HEK293 (cell line): Measurements from ENCODE around the gene TP63.
"Not testable (repeated sequence)": the region's sequence is repeated elsewhere in the genome, so short reads cannot be mapped to it uniquely, and the experiment has no call there.

Experiments used
- CTCF ChIA-PET: fragments of 350-600 bp; formaldehyde crosslinking; extraction: SDS; loops from one replicate; lab custom pipeline; 2021; ENCODE audit warnings: antibody characterized with exemption; lab: Yijun Ruan, JAX
- POLR2A ChIA-PET: fragments of 300-600 bp; formaldehyde crosslinking; extraction: SDS; loops from one replicate; lab custom pipeline; 2020; ENCODE audit warnings: antibody characterized with exemption, inconsistent platforms; lab: Yijun Ruan, JAX
- H3K27ac ChIP-seq: fragments of 200-500 bp; sonication (Bioruptor generic); 2 replicates; pipeline ENCODE4 v1.5.1; 2014; ENCODE audit warnings: low read depth, low read length, control low read depth, inconsistent platforms; ENCODE audit errors: extremely low read depth
- H3K36me3 ChIP-seq, 2 experiments: fragments of 200-500 bp in 1 of 2; sonication (Bioruptor generic) in 1 of 2; 1 replicate in 1 of 2; 2 replicates in 1 of 2; pipeline ENCODE4 v1.5.1; 2014 to 2017; ENCODE audit warnings: inconsistent platforms in 2 of 2, low read length in 2 of 2; ENCODE audit not compliant: control insufficient read depth in 2 of 2, insufficient read depth in 1 of 2
- H3K4me1 ChIP-seq: fragments of 200-500 bp; sonication (Bioruptor generic); 2 replicates; pipeline ENCODE4 v1.5.1; 2014; ENCODE audit warnings: mild to moderate bottlenecking, low read length, inconsistent platforms; ENCODE audit not compliant: control insufficient read depth, insufficient read depth
- H3K4me3 ChIP-seq: 2 replicates; pipeline ENCODE4 v1.5.1; 2011; ENCODE audit warnings: low read depth, mild to moderate bottlenecking, control low read depth, low read length, moderate library complexity
- H3K9me3 ChIP-seq: fragments of 200-500 bp; sonication (Bioruptor generic); 2 replicates; pipeline ENCODE4 v1.5.1; 2014; ENCODE audit warnings: low read depth, low read length, inconsistent platforms; ENCODE audit not compliant: control insufficient read depth, insufficient read depth
- FEZF1 ChIP-seq: fragments of 450-650 bp; formaldehyde crosslinking; IDR thresholded peaks from 2 replicates; pipeline ENCODE4 v1.5.1; 2016; ENCODE audit warnings: missing biosample characterization, missing genetic modification characterization
- GLI2 ChIP-seq: fragments of 450-650 bp; formaldehyde crosslinking; IDR thresholded peaks from 2 replicates; pipeline ENCODE4; 2017; ENCODE audit warnings: missing biosample characterization, missing genetic modification characterization, low read depth, borderline replicate concordance
- MZF1 ChIP-seq: fragments of 450-650 bp; formaldehyde crosslinking; IDR thresholded peaks from 2 replicates; pipeline ENCODE4 v1.5.1; 2017; ENCODE audit warnings: missing biosample characterization, missing genetic modification characterization, borderline replicate concordance
- REPIN1 ChIP-seq: fragments of 450-650 bp; formaldehyde crosslinking; IDR thresholded peaks from 2 replicates; pipeline ENCODE4 v1.5.1; 2017; ENCODE audit warnings: missing biosample characterization, missing genetic modification characterization, low read depth
- ZNF133 ChIP-seq: fragments of 450-650 bp; formaldehyde crosslinking; IDR thresholded peaks from 2 replicates; pipeline ENCODE4 v1.5.1; 2016; ENCODE audit warnings: missing biosample characterization, missing genetic modification characterization
- ZNF398 ChIP-seq: fragments of 450-650 bp; formaldehyde crosslinking; IDR thresholded peaks from 2 replicates; pipeline ENCODE4 v1.5.1; 2017; ENCODE audit warnings: missing biosample characterization, missing genetic modification characterization
- ZNF404 ChIP-seq: fragments of 450-650 bp; formaldehyde crosslinking; IDR thresholded peaks from 2 replicates; pipeline ENCODE4 v1.5.1; 2017; ENCODE audit warnings: missing biosample characterization, missing genetic modification characterization
- ZNF518A ChIP-seq: fragments of 450-650 bp; formaldehyde crosslinking; conservative IDR thresholded peaks from 2 replicates; pipeline ENCODE4 v1.5.1; 2016; ENCODE audit warnings: low read depth, missing biosample characterization, missing genetic modification characterization
- ZNF785 ChIP-seq: fragments of 450-650 bp; formaldehyde crosslinking; IDR thresholded peaks from 2 replicates; pipeline ENCODE4 v1.5.1; 2016; ENCODE audit warnings: missing biosample characterization, missing genetic modification characterization
- ZNF837 ChIP-seq: fragments of 450-650 bp; formaldehyde crosslinking; IDR thresholded peaks from 2 replicates; pipeline ENCODE4 v1.5.1; 2016; ENCODE audit warnings: missing biosample characterization, missing genetic modification characterization
- ZNF843 ChIP-seq: fragments of 450-650 bp; formaldehyde crosslinking; IDR thresholded peaks from 2 replicates; pipeline ENCODE4 v1.5.1; 2016; ENCODE audit warnings: missing biosample characterization, missing genetic modification characterization
- TF ChIP-seq, protein P1 (sequence below): fragments of 450-650 bp; formaldehyde crosslinking; IDR thresholded peaks from 2 replicates; pipeline ENCODE4 v1.5.1; 2016; ENCODE audit warnings: missing biosample characterization, missing genetic modification characterization

Gene TP63

GRCh38 chr3:189590223-189590622 is 41.0 kb upstream of the TP63 start (continued):
- TF ChIP-seq ZNF398 (tag by site-specific recombination), result no peak
- TF ChIP-seq ZNF404 (tag by site-specific recombination), result no peak
- no peak for TF ChIP-seq MZF1
- TF ChIP-seq GLI2 (tag by site-specific recombination), result no peak
- TF ChIP-seq, all 188 proteins: peak for 0

- H3K36me3 ChIP-seq, result no peaks in the 10 kb centered on the region
- no peaks in the 10 kb centered on the region for H3K9me3 ChIP-seq
- POLR2A ChIA-PET, result no interaction called here
- H3K27ac ChIP-seq, result no peak overlapping the region
- TF ChIP-seq REPIN1 (tag by site-specific recombination) (no peak), ZNF843 (tag by site-specific recombination) (no peak)
- CTCF ChIA-PET, result no interaction called here
- no peaks in the 10 kb centered on the region for H3K4me1 ChIP-seq
- no peak overlapping the region for H3K4me3 ChIP-seq
Measured at GRCh38 chr3:189593581-189593980, 37.6 kb upstream of the TP63 start.

DNA sequence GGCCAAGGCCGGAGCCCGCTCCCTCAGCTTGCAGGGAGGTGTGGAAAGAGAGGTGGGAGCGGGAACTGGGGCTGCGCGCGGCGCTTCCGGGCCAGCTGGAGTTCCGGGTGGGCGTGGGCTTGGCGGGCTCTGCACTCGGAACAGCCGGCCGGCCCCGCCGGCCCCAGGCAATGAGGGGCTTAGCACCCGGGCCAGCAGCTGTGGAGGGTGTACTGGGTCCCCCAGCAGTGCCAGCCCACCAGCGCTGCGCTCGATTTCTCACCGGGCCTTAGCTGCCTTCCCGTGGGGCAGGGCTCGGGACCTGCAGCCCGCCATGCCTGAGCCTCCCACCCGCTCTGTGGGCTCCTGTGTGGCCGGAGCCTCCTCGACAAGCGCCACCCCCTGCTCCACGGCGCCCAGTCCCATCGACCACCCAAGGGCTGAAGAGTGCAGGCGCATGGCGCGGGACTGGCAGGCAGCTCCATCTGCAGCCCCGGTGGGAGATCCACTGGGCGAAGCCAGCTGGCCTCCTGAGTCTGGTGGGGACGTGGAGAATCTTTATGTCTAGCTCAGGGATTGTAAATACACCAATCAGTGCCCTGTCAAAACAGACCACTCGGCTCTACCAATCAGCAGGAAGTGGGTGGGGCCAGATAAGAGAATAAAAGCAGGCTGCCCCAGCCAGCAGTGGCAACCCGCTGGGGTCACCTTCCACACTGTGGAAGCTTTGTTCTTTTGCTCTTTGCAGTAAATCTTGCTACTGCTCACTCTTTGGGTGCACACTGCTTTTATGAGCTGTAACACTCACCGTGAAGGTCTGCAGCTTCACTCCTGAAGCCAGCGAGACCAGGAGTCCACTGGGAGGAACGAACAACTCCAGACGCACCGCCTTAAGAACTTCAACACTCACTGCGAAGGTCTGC is 34.9 kb upstream of the TP63 start:
- CTCF ChIA-PET, result interaction anchor here (0.6 kb wide), 1 partner anchor 224 kb away, joined by 3 read pairs; no protein-coding TSS in a partner anchor
- POLR2A ChIA-PET, result not testable (repeated sequence)

DNA sequence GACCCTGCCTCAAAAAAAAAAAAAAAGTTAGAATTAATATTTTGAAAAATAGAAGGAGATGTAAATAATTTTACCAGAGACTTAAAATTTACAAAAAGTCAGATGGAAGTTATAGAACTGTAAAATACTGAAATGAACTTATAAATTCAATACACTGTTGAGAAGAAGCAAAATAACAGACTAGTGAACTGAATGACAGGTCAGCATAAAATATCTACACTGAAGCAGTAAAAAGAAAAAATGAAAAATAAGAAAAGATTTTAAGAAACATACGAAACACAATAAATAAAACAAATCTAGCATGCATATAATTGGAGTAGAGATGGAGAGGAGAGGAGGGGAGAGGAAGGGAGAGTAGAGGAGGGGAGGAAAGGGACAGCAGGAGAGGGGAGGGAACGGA is 33.3 kb upstream of the TP63 start:
- H3K36me3 ChIP-seq, result no peaks in the 10 kb centered on the region
- peak; percentile 20; the same call in 1 of the 2 replicates for TF ChIP-seq ZNF133 (tag by site-specific recombination)
- TF ChIP-seq ZNF785 (tag by site-specific recombination), result no peak
- no peaks in the 10 kb centered on the region for H3K9me3 ChIP-seq
- CTCF ChIA-PET, result no interaction called here
- POLR2A ChIA-PET, result no interaction called here
- no peak overlapping the region for H3K27ac ChIP-seq
- no peak overlapping the region for H3K4me3 ChIP-seq
- no peaks in the 10 kb centered on the region for H3K4me1 ChIP-seq

More for the DNA sequence above, 34.9 kb upstream of the TP63 start:
- not testable (repeated sequence) for H3K4me1 ChIP-seq, H3K9me3 ChIP-seq, H3K27ac ChIP-seq, H3K36me3 ChIP-seq, H3K4me3 ChIP-seq

DNA sequence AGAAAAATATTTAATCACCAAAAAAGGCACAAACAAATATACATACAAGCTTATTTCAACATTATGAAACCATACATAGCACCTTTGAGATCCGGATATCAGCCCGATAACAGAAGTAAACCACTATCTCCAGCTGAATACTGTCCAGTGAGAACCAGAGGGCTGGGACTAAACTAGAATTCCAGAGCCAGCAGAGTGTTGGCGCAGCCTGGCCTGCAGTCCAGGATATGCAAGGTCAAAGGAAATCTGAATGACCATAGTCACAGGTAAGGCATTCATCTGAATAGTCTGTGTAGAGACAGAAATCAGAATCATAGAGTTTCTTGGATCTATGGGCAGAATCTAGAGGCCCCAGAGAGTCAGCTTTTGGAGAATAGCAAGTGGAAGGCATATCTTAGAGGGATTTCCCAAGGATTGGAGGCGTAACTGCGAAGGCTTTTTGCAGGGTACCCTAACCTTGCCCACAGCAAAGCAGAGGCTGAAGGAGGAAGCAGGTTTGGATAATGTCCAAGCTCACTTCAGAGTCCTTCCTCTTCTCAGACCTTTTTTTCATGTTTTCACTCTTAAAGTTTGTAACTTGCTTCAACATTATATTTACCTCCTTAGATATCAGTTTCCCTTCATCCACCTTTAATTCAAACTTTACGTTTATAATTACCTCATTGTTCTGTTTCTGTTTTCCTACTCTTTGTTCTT is 32.5 kb upstream of the TP63 start:
- no peaks in the 10 kb centered on the region for H3K9me3 ChIP-seq
- no peak overlapping the region for H3K4me3 ChIP-seq
- no peaks in the 10 kb centered on the region for H3K36me3 ChIP-seq
- no peak overlapping the region for H3K27ac ChIP-seq
- ChIA-PET POLR2A (no interaction called here), CTCF (interaction anchor here (1.1 kb wide), 1 partner anchor 228 kb away, joined by 3 read pairs; no protein-coding TSS in a partner anchor)
- no peaks in the 10 kb centered on the region for H3K4me1 ChIP-seq
- no peak for TF ChIP-seq ZNF837
- TF ChIP-seq FEZF1 (tag by site-specific recombination), result no peak
- TF ChIP-seq, protein P1, sequence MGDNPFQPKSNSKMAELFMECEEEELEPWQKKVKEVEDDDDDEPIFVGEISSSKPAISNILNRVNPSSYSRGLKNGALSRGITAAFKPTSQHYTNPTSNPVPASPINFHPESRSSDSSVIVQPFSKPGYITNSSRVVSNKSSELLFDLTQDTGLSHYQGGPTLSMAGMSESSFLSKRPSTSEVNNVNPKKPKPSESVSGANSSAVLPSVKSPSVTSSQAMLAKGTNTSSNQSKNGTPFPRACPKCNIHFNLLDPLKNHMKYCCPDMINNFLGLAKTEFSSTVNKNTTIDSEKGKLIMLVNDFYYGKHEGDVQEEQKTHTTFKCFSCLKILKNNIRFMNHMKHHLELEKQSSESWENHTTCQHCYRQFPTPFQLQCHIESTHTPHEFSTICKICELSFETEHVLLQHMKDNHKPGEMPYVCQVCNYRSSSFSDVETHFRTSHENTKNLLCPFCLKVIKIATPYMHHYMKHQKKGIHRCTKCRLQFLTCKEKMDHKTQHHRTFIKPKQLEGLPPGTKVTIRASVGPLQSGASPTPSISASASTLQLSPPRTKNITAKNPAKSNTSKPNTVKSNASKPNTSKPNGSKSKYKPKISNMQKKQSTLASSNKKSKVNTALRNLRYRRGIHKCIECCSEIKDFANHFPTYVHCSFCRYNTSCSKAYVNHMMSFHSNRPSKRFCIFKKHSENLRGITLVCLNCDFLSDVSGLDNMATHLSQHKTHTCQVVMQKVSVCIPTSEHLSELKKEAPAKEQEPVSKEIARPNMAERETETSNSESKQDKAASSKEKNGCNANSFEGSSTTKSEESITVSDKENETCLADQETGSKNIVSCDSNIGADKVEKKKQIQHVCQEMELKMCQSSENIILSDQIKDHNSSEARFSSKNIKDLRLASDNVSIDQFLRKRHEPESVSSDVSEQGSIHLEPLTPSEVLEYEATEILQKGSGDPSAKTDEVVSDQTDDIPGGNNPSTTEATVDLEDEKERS (tag by site-specific recombination), result no peak
- TF ChIP-seq ZNF518A, result no peak
